ENCODE measurements around the gene CCBE1. TPM values are rescaled to one million over a fixed set of nuclear protein-coding genes. Genes with fewer than 3 reads are reported as not detected.

CCBE1 gene
- polyA plus RNA-seq, 1 of the 3 experiments (the other 2 are of a cell fraction): 5.0 TPM

GRCh38 chr18:59651071-59651470 is 46.2 kb downstream of the CCBE1 start:
- Histone ChIP-seq H3K27ac (ENCODE audit: low read depth in 2 of 2, low read length in 1 of 2) (no peak overlapping the region), H3K4me2 (no peak overlapping the region), H4K20me1 (ENCODE audit: insufficient read depth) (no peaks in the 10 kb centered on the region), H3K9me2 (no peaks in the 10 kb centered on the region), H3K9me3 (no peaks in the 10 kb centered on the region), H3K36me3 (replicated peaks in 1 of 2; ENCODE audit: control insufficient read depth in 1 of 2, insufficient read depth in 2 of 2, low read length in 1 of 2) (no peaks in the 10 kb centered on the region), H3K4me3 (ENCODE audit: low read depth in 2 of 2, low read length in 1 of 2) (no peak overlapping the region), H3K4me1 (ENCODE audit: control insufficient read depth in 1 of 2, insufficient read depth in 2 of 2, low read depth in 1 of 2, low read length in 1 of 2) (no peaks in the 10 kb centered on the region; a peak in 1 of 4 replicates), H3F3A (replicated peaks; ENCODE audit: insufficient read depth) (peaks cover 8% of the 10 kb centered on the region), H2AFZ (ENCODE audit: low read depth) (no peak overlapping the region), H3K27me3 (ENCODE audit: insufficient read depth) (no peaks in the 10 kb centered on the region), H3K79me2 (ENCODE audit: insufficient read depth) (peaks cover 4% of the 10 kb centered on the region; the same call in 1 of the 2 replicates), H3K9ac (no peak overlapping the region)
- no peak for DNase-seq
- TF ChIP-seq CHD2 (IDR thresholded peaks at IDR 0.05; ENCODE audit: low read length, partially characterized antibody): no peak
- no peak for TF ChIP-seq RXRA (IDR thresholded peaks at IDR 0.05; ENCODE audit: borderline replicate concordance, low read depth)
- no peak for TF ChIP-seq FOSL2 (IDR thresholded peaks at IDR 0.05; ENCODE audit: borderline replicate concordance, low read depth)
- TF ChIP-seq REST (IDR thresholded peaks at IDR 0.05; ENCODE audit: low read depth, low read length): no peak
- TF ChIP-seq EP300 (IDR thresholded peaks at IDR 0.05; ENCODE audit: borderline replicate concordance in 1 of 2, low read depth in 1 of 2, low read length in 1 of 2): no peak
- no peak for TF ChIP-seq EZH2phosphoT487 (IDR thresholded peaks at IDR 0.05; ENCODE audit: borderline replicate concordance, low read depth)
- TF ChIP-seq MAX (IDR thresholded peaks at IDR 0.05; ENCODE audit: low read depth): no peak
- no peak for TF ChIP-seq TAF1 (IDR thresholded peaks at IDR 0.05; ENCODE audit: borderline replicate concordance, low read depth, low read length)
- no peak for TF ChIP-seq JUND (IDR thresholded peaks at IDR 0.05)
- TF ChIP-seq CTCF (IDR thresholded peaks at IDR 0.05): no peak
- no peak for TF ChIP-seq RCOR1 (IDR thresholded peaks at IDR 0.05; ENCODE audit: low read length)
- no peak for TF ChIP-seq PBX3 (IDR thresholded peaks at IDR 0.05)
- TF ChIP-seq NRF1 (IDR thresholded peaks at IDR 0.05; ENCODE audit: low read depth, low read length): no peak
- TF ChIP-seq GATA2 (CRISPR knock-in tag; IDR thresholded peaks at IDR 0.05): no peak
- no peak for TF ChIP-seq IRF3 (IDR thresholded peaks at IDR 0.05; ENCODE audit: low read depth, low read length)
- no peak for TF ChIP-seq SMC3 (IDR thresholded peaks at IDR 0.05; ENCODE audit: low read depth, low read length)
- no peak for TF ChIP-seq FOXJ3 (CRISPR knock-in tag; IDR thresholded peaks at IDR 0.05)
- TF ChIP-seq MXI1 (IDR thresholded peaks at IDR 0.05; ENCODE audit: low read depth, low read length): no peak
- TF ChIP-seq ZBTB33 (IDR thresholded peaks at IDR 0.05; ENCODE audit: borderline replicate concordance, low read depth): no peak
- no peak for TF ChIP-seq TEAD4 (IDR thresholded peaks at IDR 0.05; ENCODE audit: borderline replicate concordance, insufficient read depth)
- 86% methylated on average over 5 of the region's 5 CpGs for WGBS (ENCODE audit: low lambda C conversion rate)
- POLR2A ChIA-PET: no interaction called here
- CTCF ChIA-PET: interaction anchor here (0.8 to 1.5 kb wide), 3 partner anchors 9 to 192 kb away, joined by 3 to 4 read pairs (median 3); no protein-coding TSS in a partner anchor
